H1 (cell line): ENCODE data around the gene YARS1.
"Not testable (repeated sequence)": the region's sequence is repeated elsewhere in the genome, so short reads cannot be mapped to it uniquely, and the experiment has no call there.

ENCODE experiments used
- EZH2 ChIP-seq: fragments of 200-600 bp; sonication (generic); IDR thresholded peaks from 2 replicates; pipeline ENCODE4 v1.7.1; 2012; ENCODE audit warnings: low read depth, mild to moderate bottlenecking, moderate library complexity, low read length, inconsistent platforms; ENCODE audit not compliant: severe bottlenecking
- GABPA ChIP-seq: IDR thresholded peaks from 2 replicates; pipeline ENCODE4 v1.6.1; 2011; ENCODE audit warnings: mild to moderate bottlenecking, low read length, moderate library complexity, borderline replicate concordance; ENCODE audit not compliant: insufficient read depth
- POLR2A ChIP-seq, 2 experiments: IDR thresholded peaks; 1 replicate in 1 of 2; 2 replicates in 1 of 2; pipeline ENCODE4 v1.6.1; 2011; ENCODE audit warnings: low read depth in 2 of 2, low read length in 2 of 2, mild to moderate bottlenecking in 2 of 2; ENCODE audit errors: control extremely low read depth in 1 of 2
- RFX5 ChIP-seq: IDR thresholded peaks from 2 replicates; pipeline ENCODE4 v1.6.1; 2011; ENCODE audit warnings: low read depth, low read length, improper control_type of control experiment, borderline replicate concordance
- SP4 ChIP-seq: IDR thresholded peaks from 2 replicates; pipeline ENCODE4 v1.6.1; 2012; ENCODE audit warnings: low read length, inconsistent platforms
- TAF1 ChIP-seq: IDR thresholded peaks from 2 replicates; pipeline ENCODE4 v1.6.1; 2011; ENCODE audit warnings: mild to moderate bottlenecking, low read depth, low read length
- TCF12 ChIP-seq: IDR thresholded peaks from 2 replicates; pipeline ENCODE4 v1.6.1; 2011; ENCODE audit warnings: low read depth, mild to moderate bottlenecking, low read length
- TF ChIP-seq, protein P1 (sequence below): IDR thresholded peaks from 2 replicates; pipeline ENCODE4 v1.6.1; 2012; ENCODE audit warnings: inconsistent platforms

DNA sequence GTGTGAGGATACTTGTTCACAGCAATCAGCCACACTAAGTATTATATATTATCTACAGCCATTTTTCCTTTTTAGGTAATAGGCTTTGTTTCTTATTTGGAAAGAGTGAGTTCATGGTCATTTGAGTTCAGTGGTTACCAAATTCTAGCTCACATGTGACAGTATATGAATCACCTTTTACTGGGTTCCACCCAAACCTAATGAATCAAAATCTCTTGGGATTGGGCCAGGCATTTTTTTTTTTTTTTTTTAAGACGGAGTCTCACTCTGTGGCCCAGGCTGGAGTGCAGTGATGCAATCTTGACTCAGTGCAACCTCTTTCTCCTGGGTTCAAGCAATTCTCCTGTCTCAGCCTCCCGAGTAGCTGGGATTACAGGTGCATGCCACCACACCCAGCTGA is 27.8 kb downstream of the YARS1 start:
- not testable (repeated sequence) for TF ChIP-seq SP4; EZH2; TCF12; POLR2A (IDR thresholded peaks at IDR 0.05; ENCODE audit: control extremely low read depth in 1 of 2, low read depth in 2 of 2, low read length in 2 of 2); GABPA; RFX5; TAF1
- TF ChIP-seq, protein P1, sequence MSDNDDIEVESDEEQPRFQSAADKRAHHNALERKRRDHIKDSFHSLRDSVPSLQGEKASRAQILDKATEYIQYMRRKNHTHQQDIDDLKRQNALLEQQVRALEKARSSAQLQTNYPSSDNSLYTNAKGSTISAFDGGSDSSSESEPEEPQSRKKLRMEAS: not testable (repeated sequence)
